Transverse colon (tissue), 4 donors: Measurements from ENCODE around the gene ACTMAP. TPM values are rescaled to one million over a fixed set of nuclear protein-coding genes. Genes with fewer than 3 reads are reported as not detected.

Experiments
- DNase-seq: peaks from one replicate; pipeline ENCODE4 v3.0.0-alpha.2; 2019
- H3K27ac ChIP-seq, 4 donors: fragments of 200-600 bp; sonication (generic); 2 replicates each; pipeline ENCODE4 v1.5.1; 2016 to 2018; ENCODE audit warnings: inconsistent platforms in 4 of 4
- H3K27me3 ChIP-seq: fragments of 200-600 bp; sonication (generic); 2 replicates; pipeline ENCODE4 v1.5.1; 2017; ENCODE audit warnings: inconsistent platforms
- H3K36me3 ChIP-seq, 4 donors: fragments of 200-600 bp; sonication (generic); 2 replicates each; pipeline ENCODE4 v1.5.1; 2017 to 2019; ENCODE audit warnings: inconsistent platforms in 4 of 4
- H3K4me1 ChIP-seq, 4 donors: fragments of 200-600 bp; sonication (generic); 2 replicates each; pipeline ENCODE4 v1.5.1; 2017 to 2020; ENCODE audit warnings: inconsistent platforms in 4 of 4
- H3K4me3 ChIP-seq, 4 donors: fragments of 200-600 bp; sonication (generic); 1 replicate in 1 of 4; 2 replicates in 3 of 4; pipeline versions ENCODE4 v1.5.1 to v1.6.1; 2017 to 2019; ENCODE audit warnings: inconsistent platforms in 4 of 4
- H3K9me3 ChIP-seq, 2 donors: fragments of 200-600 bp; sonication (generic); 2 replicates each; pipeline ENCODE4 v1.5.1; 2017 to 2019; ENCODE audit warnings: inconsistent platforms in 2 of 2
- CTCF ChIP-seq, 5 experiments: fragments of 200-600 bp in 3 of 5; fragments of 450-650 bp in 2 of 5; sonication (generic) in 3 of 5; IDR thresholded peaks; 1 replicate in 2 of 5; 2 replicates in 3 of 5; pipeline ENCODE4 v1.5.1; 2016 to 2017; ENCODE audit warnings: antibody characterized with exemption in 5 of 5, inconsistent platforms in 3 of 5, mild to moderate bottlenecking in 2 of 5, moderate library complexity in 1 of 5
- EP300 ChIP-seq: sonication (generic); formaldehyde crosslinking; IDR thresholded peaks from one replicate; pipeline ENCODE4 v1.6.1; 2017; ENCODE audit warnings: antibody characterized with exemption, low read depth
- POLR2A ChIP-seq: fragments of 450-650 bp; IDR thresholded peaks from one replicate; pipeline ENCODE4 v1.6.1; 2016; ENCODE audit warnings: antibody characterized with exemption, mild to moderate bottlenecking, moderate library complexity
- POLR2AphosphoS5 ChIP-seq, 3 donors: sonication (generic); formaldehyde crosslinking; IDR thresholded peaks; one replicate each; pipeline ENCODE4 v1.6.1; 2016; ENCODE audit warnings: antibody characterized with exemption in 3 of 3
- WGBS, 2 donors: methylation state at CpG; one replicate each; pipeline ENCODE4 v1.1.5; 2018; ENCODE audit warnings: low coverage in 1 of 2; 5-methylcytosine and 5-hydroxymethylcytosine counted together
- in situ Hi-C, 4 donors: fragments of 200-750 bp; cut with MboI; loops; one replicate each; pipeline versions ENCODE4 v1.15.0 to v1.15.1; 2017; ENCODE audit warnings: low sequenced_read_pairs in 3 of 4, low pct_ligation_motif_present in 1 of 4, low pct_unique_long_range_greater_than_20kb in 1 of 4
- intact Hi-C: fragments of 100-400 bp; cut with DNase I; formaldehyde crosslinking; loops from one replicate; pipeline ENCODE4 v1.15.1; 2023; ENCODE audit warnings: low total_unique reads
- total RNA-seq, 4 donors: library from RNA; depleted of rRNA; stranded (reverse); fragments of >200 nt; gene quantifications; one replicate each; pipeline ENCODE4 v1.1.0, GENCODE V29; 2016

The ACTMAP gene
- total RNA-seq, 4 donors from 2014 or later: 8.3 to 29.1 (median 12.1) TPM

GRCh38 chr19:40718774-40719391, 31.4 kb downstream of the ACTMAP start:
- Histone ChIP-seq H3K9me3 (no peaks in the 10 kb centered on the region), H3K36me3 (peaks cover 0 to 2% (median under 1%) of the 10 kb centered on the region in 4 donors), H3K27ac (peak overlapping the region; percentile 94 to 99 (median 98)), H3K27me3 (no peaks in the 10 kb centered on the region), H3K4me3 (peak overlapping the region; percentile 68 to 96 (median 88)), H3K4me1 (peaks cover 18 to 75% (median 60%) of the 10 kb centered on the region in 4 donors)
- intact Hi-C loops (loop anchor here (10.0 kb wide), 1 partner anchor 86 kb away; no protein-coding TSS in a partner anchor), in situ Hi-C loops (loop anchor here in 2 of 4 donors (5.0 to 25.0 kb wide), 2 partner anchors 33 to 93 kb away; partner anchors contain the start of genes ACTMAP (in 1 of the 2) and SNRPA (in 1 of the 2))
- 0 to 5% methylated on average over 3 to 16 of the region's 16 CpGs for WGBS, 2 donors
- TF ChIP-seq EP300 (peak; percentile 58), POLR2AphosphoS5 (IDR thresholded peaks at IDR 0.05) (peak; percentile 36 to 82 (median 58)), CTCF (IDR thresholded peaks at IDR 0.05) (no peak), POLR2A (peak; percentile 41)
- DNase-seq: peak; percentile 93

- Histone ChIP-seq H3K27ac (peak overlapping the region; percentile 94 to 99 (median 98)), H3K27me3 (no peaks in the 10 kb centered on the region), H3K4me1 (peaks cover 18 to 75% (median 61%) of the 10 kb centered on the region in 4 donors), H3K4me3 (peak overlapping the region; percentile 68 to 96 (median 88)), H3K9me3 (no peaks in the 10 kb centered on the region), H3K36me3 (no peaks in the 10 kb centered on the region)
- intact Hi-C loops: loop anchor here (10.0 kb wide), 1 partner anchor 87 kb away; no protein-coding TSS in a partner anchor
- 0 to 22% methylated on average over 1 to 20 of the region's 20 CpGs for WGBS, 2 donors
- DNase-seq: peak; percentile 45
- in situ Hi-C loops: loop anchor here in 2 of 4 donors (5.0 to 25.0 kb wide), 2 partner anchors 34 to 94 kb away; partner anchors contain the start of genes ACTMAP (in 1 of the 2) and SNRPA (in 1 of the 2)
- TF ChIP-seq POLR2A: no peak
- TF ChIP-seq CTCF (IDR thresholded peaks at IDR 0.05): no peak
- TF ChIP-seq POLR2AphosphoS5 (IDR thresholded peaks at IDR 0.05): no peak
- TF ChIP-seq EP300: no peak
Observed at GRCh38 chr19:40717880-40718773, 32.1 kb downstream of the ACTMAP start.

GRCh38 chr19:40717325-40717879, 32.9 kb downstream of the ACTMAP start:
- Histone ChIP-seq H3K9me3 (no peaks in the 10 kb centered on the region), H3K4me1 (peaks cover 18 to 70% (median 58%) of the 10 kb centered on the region in 4 donors), H3K4me3 (peak overlapping the region; percentile 68 to 96 (median 88)), H3K27me3 (no peaks in the 10 kb centered on the region), H3K36me3 (no peaks in the 10 kb centered on the region), H3K27ac (peak overlapping the region; percentile 94 to 99 (median 98))
- TF ChIP-seq POLR2AphosphoS5 (IDR thresholded peaks at IDR 0.05) (no peak), EP300 (no peak), POLR2A (no peak), CTCF (IDR thresholded peaks at IDR 0.05) (no peak)
- intact Hi-C loops (loop anchor here (10.0 kb wide), 1 partner anchor 87 kb away; no protein-coding TSS in a partner anchor), in situ Hi-C loops (loop anchor here in 2 of 4 donors (5.0 to 25.0 kb wide), 2 partner anchors 35 to 95 kb away; partner anchors contain the start of genes ACTMAP (in 1 of the 2) and SNRPA (in 1 of the 2))
- DNase-seq: no peak
- WGBS, 2 donors: 2% methylated on average over 13 of the region's 20 CpGs; no CpG with 5 or more reads in 1 of the 2 donors
